Neutrophil (primary cell): ENCODE results near the gene PFKL.

Experiments used
- H3K27ac ChIP-seq: fragments of 200-600 bp; sonication (generic); 2 replicates; pipeline ENCODE4 v1.5.1; 2016; ENCODE audit warnings: mild to moderate bottlenecking, moderate library complexity
- H3K27me3 ChIP-seq: fragments of 200-600 bp; sonication (generic); 2 replicates; pipeline ENCODE4 v1.6.0; 2016; ENCODE audit warnings: mild to moderate bottlenecking
- H3K36me3 ChIP-seq: fragments of 200-600 bp; sonication (generic); 2 replicates; pipeline ENCODE4 v1.5.1; 2017
- H3K4me1 ChIP-seq, 2 experiments: fragments of 200-600 bp in 1 of 2; sonication (generic) in 1 of 2; 1 replicate in 1 of 2; 2 replicates in 1 of 2; pipeline versions ENCODE4 v1.5.1 to v1.6.1; 2013 to 2016; ENCODE audit warnings: low read depth in 1 of 2, low read length in 1 of 2, mild to moderate bottlenecking in 1 of 2, moderate library complexity in 1 of 2; ENCODE audit not compliant: control insufficient read depth in 1 of 2, insufficient read depth in 1 of 2
- H3K4me3 ChIP-seq, 2 experiments: fragments of 200-600 bp in 1 of 2; sonication (generic) in 1 of 2; 1 replicate in 1 of 2; 2 replicates in 1 of 2; pipeline ENCODE4 v1.5.1; 2013 to 2016; ENCODE audit warnings: low read depth in 1 of 2, low read length in 1 of 2, mild to moderate bottlenecking in 1 of 2, moderate library complexity in 1 of 2
- H3K9me3 ChIP-seq: fragments of 200-600 bp; sonication (generic); 2 replicates; pipeline ENCODE4 v1.5.1; 2016
- TF ChIP-seq, protein P1 (sequence below): fragments of 200-600 bp; sonication (generic); IDR thresholded peaks from 2 replicates; pipeline ENCODE4 v1.5.1; 2016; ENCODE audit warnings: antibody characterized with exemption

Gene PFKL

DNA sequence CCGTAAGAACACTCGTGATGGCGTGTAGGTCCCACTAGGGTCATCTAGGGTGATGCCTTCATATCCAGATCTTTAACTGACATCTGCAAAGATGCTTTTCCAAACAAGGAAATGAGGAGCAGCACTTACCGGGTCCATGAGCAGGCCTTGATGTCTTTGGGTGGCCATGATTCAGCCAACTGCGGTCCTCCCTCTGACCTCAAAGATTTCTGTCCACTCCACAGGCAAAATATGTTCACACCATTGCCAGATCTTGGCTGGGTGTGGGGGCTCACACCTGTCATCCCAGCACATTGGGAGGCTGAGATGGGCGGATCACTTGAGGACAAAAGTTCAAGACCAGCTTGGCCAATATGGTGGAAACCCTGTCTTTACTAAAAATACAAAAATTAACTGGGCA is 71.7 kb downstream of the PFKL start:
- Histone ChIP-seq H3K27ac (peak overlapping the region; percentile 25), H3K27me3 (no peaks in the 10 kb centered on the region), H3K9me3 (no peaks in the 10 kb centered on the region), H3K4me3 (no peak overlapping the region), H3K4me1 (peaks cover 49 to 58% of the 10 kb centered on the region in 2 experiments), H3K36me3 (peaks cover 26% of the 10 kb centered on the region)
- TF ChIP-seq, protein P1, sequence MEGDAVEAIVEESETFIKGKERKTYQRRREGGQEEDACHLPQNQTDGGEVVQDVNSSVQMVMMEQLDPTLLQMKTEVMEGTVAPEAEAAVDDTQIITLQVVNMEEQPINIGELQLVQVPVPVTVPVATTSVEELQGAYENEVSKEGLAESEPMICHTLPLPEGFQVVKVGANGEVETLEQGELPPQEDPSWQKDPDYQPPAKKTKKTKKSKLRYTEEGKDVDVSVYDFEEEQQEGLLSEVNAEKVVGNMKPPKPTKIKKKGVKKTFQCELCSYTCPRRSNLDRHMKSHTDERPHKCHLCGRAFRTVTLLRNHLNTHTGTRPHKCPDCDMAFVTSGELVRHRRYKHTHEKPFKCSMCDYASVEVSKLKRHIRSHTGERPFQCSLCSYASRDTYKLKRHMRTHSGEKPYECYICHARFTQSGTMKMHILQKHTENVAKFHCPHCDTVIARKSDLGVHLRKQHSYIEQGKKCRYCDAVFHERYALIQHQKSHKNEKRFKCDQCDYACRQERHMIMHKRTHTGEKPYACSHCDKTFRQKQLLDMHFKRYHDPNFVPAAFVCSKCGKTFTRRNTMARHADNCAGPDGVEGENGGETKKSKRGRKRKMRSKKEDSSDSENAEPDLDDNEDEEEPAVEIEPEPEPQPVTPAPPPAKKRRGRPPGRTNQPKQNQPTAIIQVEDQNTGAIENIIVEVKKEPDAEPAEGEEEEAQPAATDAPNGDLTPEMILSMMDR = no peak

DNA sequence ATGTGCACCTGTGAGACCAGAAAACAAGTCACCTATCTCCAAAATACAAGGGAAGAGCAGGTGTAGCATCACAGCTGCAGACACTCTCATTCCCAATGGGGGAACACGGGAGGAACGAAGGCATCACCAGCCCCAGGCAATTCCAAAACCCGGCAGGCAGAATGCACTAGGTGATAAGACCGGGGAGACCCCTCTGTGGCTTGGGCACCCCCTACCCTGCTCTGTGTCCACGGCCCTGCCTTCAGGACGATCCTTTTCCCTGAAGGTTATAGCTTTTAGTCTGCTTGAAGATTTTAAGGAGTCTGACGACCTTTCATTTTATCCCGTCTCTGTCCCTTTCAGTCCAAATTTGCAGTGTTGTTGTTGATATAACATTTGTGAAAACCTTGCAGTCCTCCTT is 72.8 kb downstream of the PFKL start:
- no peaks in the 10 kb centered on the region for H3K9me3 ChIP-seq
- H3K4me1 ChIP-seq = peaks cover 56 to 68% of the 10 kb centered on the region in 2 experiments
- no peaks in the 10 kb centered on the region for H3K27me3 ChIP-seq
- H3K4me3 ChIP-seq = no peak overlapping the region
- peak overlapping the region; percentile 94 for H3K27ac ChIP-seq
- TF ChIP-seq, protein P1 = no peak
- peaks cover 21% of the 10 kb centered on the region for H3K36me3 ChIP-seq

DNA sequence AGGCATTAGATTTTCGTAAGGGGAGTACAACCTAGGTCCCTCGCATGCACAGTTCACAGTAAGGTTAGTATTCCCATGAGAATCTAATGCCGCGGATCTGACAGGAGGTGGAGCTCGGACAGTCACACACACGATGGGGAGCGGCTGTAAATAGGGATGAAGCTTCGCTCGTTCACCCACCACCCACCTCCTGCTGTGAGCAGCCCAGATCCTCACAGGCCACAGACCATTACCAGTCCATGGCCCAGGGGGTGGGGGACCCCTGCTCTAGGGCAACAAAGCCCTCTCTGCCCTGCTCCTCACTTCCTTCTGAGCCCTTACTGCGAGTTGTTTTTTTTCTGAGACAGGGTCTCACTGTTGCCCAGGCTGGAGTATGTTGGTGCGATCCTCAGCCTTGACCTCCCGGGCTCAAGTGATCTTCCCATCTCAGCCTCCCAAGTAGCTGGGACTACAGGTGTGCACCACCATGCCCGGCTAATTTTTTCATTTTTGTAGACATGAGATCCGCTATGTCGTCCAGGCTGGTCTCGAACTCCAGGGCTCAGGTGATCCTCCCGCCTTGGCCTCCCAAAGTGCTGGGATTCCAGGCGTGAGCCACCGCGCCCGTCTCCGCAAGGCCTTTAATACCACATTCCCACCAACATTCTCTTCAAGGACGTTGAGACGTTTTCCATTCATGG is 74.9 kb downstream of the PFKL start:
- peaks cover 40% of the 10 kb centered on the region for H3K36me3 ChIP-seq
- TF ChIP-seq, protein P1 = no peak
- H3K27me3 ChIP-seq = no peaks in the 10 kb centered on the region
- peak overlapping the region; percentile 94 for H3K27ac ChIP-seq
- H3K4me3 ChIP-seq = peak overlapping the region; percentile 55 to 60
- peaks cover 50 to 60% of the 10 kb centered on the region in 2 experiments for H3K4me1 ChIP-seq
- no peaks in the 10 kb centered on the region for H3K9me3 ChIP-seq

DNA sequence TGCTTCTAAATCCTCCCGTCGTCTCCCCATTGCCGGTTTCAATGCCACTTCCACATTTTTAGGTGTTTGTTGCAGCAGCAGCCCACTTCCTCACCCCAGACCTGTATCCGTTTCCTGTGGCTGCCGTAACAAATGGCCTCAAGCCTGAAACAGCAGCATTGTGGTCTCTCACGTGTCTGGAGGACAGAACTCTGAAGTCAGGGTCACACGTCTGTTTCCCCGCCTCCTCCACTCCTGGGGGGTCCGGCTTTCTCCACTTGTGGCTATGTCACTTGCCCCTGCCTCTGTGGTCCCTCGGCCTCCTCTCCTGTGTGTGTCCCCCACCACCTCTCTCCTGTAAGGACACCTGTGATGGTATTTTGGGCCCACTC is 75.4 kb downstream of the PFKL start:
- Histone ChIP-seq H3K27me3 (no peaks in the 10 kb centered on the region), H3K27ac (peak overlapping the region; percentile 94), H3K36me3 (peaks cover 45% of the 10 kb centered on the region), H3K9me3 (no peaks in the 10 kb centered on the region), H3K4me3 (peak overlapping the region; percentile 55 to 60), H3K4me1 (peaks cover 46 to 54% of the 10 kb centered on the region in 2 experiments)
- TF ChIP-seq, protein P1 = peak; percentile 20

DNA sequence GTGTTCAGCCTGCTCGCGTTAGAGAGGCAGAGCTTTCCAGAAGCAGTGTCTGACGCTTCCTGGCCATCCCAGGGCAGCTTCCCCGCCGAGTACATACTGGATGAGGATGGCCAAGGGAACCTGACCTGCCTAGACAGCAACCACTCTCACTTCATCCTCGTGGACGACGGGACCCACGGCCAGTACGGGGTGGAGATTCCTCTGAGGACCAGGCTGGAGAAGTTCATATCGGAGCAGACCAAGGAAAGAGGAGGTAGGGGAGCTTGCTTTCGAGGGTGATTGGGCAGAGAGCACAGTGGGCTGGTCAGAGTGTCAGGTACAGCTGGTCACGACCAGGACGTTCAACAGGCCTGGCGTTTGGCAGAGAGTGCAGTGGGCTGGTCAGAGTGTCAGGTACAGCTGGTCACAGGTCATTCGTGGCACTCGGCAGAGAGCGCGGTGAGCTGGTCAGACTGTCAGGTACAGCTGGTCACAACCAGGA is 75.9 kb downstream of the PFKL start:
- Histone ChIP-seq H3K36me3 (peaks cover 46% of the 10 kb centered on the region), H3K4me1 (peaks cover 46 to 51% of the 10 kb centered on the region in 2 experiments), H3K27ac (peak overlapping the region; percentile 94), H3K27me3 (no peaks in the 10 kb centered on the region), H3K9me3 (no peaks in the 10 kb centered on the region), H3K4me3 (peak overlapping the region; percentile 55 to 60)
- TF ChIP-seq, protein P1 = no peak
